COLO829 (cell line): ENCODE results near the gene PLD2.
A peak's percentile ranks its signal among the peaks of the same experiment; 100 is the strongest.

Source experiments
- DNase-seq: peaks from one replicate; pipeline ENCODE4 v3.0.0; 2012; ENCODE audit warnings: low spot score

The PLD2 gene

DNA sequence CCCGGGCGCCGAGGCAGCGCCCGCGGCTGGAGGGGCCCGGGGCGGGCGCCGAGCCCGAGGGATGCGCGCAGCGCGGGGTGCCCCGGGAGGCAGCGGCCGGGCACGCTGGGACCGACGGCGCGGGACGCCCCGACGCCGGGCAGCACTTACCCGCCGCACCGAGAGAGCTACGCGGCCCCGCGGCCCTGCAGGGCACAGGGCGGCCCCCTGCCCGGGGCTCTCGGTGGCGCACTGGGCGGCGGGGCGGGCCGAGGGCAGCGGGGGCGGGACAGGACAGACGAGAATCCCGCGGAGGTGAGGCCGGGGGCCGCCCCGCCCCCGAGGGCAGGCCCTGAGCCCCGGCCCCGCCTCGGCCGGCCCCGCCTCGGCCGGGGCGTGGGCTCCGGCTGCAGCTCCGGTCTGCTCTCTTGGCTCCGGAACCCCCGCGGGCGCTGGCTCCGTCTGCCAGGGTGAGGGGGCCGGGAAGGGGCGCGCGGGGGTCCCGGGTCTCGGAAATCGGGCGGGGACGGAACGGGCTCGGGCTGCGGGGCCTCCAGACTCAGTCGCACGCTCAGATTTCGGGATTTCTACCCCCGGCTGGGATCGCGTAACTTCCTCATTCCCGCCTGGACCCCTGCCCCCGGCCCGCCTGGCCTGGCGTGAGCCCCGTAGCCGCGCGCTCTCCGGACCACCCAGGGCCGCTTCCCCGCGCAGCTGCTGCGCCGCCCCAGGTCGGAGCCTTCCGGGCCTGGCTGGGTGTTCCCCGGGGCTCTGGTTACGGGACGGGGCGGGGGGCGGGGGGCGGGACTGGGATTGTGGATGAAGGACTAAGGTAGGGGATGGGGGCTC is at the start of gene PLD2:
Gene PLD2 (plus strand): TSS at position 376 of the 828 bp plus-strand sequence. CDS start 621 bp downstream, outside the sequence.
- DNase-seq = peak; percentile 92

DNA sequence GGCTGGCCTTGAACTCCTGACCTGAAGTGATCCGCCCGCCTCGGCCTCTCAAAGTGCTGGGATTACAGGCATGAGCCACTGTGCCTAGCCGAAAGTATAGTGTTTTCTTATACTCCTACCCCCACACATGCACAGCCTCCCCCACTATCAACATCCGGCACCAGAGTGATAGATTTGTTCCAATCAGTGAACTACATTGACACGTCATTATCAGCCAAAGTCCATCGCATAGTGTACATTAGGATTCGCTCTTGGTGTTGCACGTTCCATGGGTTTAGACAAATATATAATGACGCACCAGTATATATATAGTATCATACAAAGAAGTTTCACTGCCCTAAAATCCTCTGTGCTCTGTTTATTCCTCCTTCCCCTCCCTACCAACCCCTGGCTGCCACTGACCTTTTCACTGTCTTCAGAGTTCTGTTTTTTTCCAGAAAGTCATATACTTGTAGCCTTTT is 47.1 kb upstream of the PLD2 start:
- DNase-seq = no peak

- DNase-seq = no peak
These were observed 42.4 kb upstream of the PLD2 start for GRCh38 chr17:4764595-4764994.

DNA sequence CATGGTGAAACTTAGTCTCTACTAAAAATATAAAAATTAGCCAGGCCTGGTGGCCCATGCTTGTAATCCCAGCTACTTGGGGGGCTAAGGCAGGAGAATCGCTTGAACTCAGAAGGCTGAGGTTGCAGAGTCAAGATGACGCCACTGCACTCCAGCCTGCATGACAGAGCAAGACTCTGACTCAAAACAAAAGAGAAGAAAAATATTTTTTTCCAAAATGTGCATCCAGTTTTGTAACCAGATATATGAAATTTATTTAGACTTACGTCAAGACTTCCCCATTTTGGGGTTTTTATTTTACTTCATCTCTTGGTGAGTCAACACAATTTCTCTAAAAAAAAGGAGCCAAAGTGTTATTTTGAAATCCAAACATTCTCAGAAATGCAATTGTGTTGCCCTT is 40.8 kb upstream of the PLD2 start:
- no peak for DNase-seq

- no peak for DNase-seq
These were observed 40.2 kb upstream of the PLD2 start for GRCh38 chr17:4766723-4767122.

DNA sequence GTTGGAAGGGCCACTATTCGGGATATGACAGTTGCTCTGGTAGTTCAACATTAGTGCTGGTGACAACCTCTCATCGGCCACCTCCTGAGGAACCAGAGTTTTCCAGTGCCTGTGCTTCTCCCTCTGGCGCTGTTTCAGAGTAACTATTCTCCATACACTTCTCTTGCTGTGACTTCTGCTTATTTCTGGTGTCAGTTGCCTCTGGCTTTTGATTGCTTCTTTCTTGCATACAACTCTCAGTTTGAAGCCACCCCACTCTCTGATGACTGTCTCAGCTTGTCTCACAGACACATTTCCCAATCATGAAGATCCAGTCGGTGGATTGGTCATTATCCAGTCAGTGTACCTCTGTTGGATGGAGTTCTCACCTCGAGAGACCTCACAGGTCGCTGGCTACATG is 38.7 kb upstream of the PLD2 start:
- DNase-seq = no peak

- DNase-seq = no peak
These were observed 37.3 kb upstream of the PLD2 start for GRCh38 chr17:4769628-4770027.

DNA sequence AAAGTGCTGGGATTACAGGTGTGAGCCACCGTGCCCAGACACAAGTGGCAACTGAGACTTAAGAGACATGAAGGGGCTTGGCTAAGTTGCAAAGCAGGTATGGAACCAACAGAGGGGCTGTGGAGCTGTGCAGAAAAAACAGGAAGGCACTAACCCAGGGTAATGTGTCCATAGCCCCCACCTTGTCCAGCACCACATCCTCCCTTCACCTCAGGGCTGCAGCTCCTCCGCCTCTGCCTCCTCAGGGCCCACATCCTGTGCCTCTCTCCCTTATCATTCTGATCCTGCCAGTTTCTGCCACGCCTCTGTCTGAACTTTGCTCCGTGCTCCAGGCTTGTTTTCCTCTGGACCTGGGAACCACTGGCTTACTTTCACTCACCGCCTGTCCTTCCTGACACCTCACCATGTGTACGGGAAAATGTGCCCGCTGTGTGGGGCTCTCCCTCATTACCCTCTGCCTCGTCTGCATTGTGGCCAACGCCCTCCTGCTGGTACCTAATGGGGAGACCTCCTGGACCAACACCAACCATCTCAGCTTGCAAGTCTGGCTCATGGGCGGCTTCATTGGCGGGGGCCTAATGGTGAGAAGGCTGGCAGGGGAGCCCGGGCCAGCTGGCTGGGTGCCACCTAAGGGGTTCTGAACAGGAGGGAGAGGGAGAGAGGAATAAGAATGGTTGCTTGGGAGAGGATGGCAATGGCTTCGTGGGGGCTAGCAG is 35.3 kb upstream of the PLD2 start, which contains the start of gene TM4SF5:
Gene TM4SF5 (plus strand): TSS at position 368 of the 716 bp plus-strand sequence. CDS start 37 bp downstream, at position 405.
- DNase-seq = no peak

DNA sequence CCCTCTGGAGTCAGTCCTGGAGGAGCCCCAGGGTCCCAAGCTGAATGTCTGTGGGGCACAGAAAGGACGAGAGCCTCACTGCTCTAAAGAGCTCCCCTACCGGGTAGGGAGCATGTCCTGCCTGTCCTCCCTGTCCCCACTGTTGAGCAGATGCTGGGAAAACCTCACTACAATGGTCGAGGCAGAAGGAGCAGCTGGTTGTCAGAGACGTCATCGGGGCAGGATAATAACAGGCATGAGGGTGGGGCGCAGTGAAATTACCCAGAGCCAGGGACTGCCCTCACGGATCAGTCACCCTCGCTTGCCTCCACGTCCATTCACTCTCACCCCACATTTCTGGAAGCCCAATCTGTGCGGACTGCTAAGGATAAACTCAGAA is 34.7 kb upstream of the PLD2 start:
- DNase-seq = no peak

DNA sequence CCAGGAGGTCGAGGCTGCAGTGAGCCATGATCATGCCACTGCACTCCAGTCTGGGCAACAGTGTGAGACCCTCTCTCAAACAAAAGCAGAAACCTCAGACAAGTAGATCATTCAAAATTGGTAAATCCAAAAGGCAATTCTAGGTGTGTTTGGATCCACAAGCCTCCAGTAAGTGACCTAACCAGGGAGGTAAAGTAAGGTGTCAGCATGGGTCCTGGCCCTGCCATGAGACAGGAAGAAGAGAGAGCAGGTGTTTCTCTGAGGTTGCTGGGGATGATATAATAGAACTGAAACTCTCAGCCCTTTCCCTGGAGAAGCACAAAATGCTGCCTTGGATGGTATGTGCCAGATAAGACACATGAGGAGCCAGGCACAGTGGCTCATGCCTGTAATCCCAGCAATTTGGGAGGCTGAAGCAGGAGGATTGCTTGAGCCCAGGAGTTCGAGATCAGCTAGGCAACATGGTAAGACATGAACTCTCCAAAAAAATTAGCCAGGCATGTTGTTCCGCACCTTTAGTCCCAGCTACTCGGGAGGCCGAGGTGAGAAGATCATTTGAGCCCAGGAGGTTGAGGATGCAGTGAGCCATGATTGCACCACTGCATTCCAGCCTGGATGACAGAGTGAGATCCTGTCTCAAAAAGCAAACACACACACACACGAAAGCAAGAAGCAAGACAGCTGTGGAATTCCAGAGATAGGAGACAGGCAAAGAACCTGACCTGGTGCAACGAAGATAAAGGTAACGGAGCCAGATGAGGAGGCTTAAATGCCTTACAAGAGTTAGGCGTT is 28.8 kb upstream of the PLD2 start:
- no peak for DNase-seq

DNA sequence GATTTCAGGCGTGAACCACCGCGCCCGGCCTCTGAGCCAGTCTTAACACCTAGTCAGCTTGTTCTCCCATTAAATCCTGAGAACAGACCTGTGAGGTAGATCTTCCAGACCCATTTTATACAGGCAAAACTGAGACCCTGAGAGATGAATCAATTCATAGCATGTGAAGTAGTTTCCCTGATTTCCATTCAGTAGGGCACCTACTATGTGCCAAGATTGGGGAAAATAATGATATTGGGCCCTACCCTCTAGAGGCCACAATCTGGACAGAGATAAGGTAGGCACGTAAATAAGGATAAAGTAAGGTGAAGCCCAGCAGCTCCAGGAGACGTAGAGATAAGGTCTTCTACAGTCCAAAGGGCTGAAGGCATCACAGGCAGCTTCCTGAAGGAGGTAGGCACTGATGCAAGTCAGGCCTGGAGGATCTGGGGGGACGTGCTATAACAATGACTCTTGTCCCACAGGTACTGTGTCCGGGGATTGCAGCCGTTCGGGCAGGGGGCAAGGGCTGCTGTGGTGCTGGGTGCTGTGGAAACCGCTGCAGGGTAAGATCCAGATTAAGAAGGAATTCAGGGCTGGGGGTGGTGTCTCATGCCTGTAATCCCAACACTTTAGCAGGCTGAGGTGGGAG is 26.5 kb upstream of the PLD2 start:
- no peak for DNase-seq

- DNase-seq = no peak
These were observed 24.3 kb upstream of the PLD2 start for GRCh38 chr17:4782652-4783051.

DNA sequence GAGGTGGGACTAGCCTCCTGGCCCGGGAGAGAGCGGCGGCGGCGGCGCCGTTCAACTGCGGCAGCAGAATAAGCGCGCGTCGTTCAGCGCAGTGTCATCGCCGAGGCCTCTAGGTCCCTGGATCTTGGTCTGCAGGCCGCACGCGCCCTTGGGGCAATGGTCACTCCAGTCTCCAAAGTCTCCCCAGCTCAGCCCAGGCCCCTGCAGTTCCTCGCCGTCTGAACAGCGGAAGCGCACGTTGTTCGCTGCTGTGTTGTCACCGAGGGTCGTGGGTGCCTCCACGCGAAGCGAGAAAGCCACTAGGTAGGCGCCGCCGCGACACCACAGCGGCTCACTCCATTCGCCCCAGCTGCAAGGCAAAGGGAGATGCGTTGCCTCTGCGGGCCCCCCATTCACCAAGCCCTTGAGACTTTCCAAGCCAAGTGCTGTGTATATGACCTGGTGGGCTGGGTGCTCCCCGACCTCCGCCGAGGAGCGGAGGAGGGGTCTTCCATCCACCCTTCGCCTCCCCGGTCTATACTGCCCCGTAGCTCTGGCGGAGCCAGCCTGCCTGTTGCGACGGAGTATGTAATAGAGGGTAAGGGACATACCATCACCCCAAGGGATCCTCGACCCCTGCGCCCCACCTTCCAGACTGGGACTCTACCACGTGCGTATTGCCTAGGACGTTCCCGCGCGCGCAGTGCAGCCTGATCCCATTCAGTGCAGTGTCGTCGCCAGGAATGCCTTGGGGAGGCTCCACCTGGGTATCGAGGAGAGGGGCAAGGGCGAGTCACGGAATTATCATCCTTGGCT is 21.4 kb upstream of the PLD2 start:
- no peak for DNase-seq

DNA sequence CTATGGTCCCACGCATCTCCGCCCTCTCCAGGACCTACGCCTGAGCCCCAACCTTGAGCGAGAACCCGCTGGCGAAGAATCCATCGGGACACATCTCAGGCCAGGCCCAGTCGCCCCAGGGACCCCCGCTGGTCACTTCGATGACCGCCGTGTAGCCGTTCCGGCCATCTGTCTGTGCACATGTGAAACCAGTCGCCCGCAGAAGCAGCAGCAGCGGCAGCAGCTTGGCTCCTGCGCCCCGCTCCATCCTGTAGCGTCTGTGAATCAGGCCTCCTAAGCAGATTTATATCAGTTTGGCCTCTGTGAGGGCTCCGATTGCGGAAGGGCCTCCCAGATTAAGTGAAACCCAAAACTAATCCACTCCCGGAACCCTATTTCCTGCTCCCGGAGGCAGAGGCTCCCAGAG is 20.8 kb upstream of the PLD2 start, which contains the start of gene VMO1:
Gene VMO1 (minus strand): TSS at position 259 of the 406 bp plus-strand sequence. CDS start 12 bp downstream, at position 247.
- DNase-seq = no peak

DNA sequence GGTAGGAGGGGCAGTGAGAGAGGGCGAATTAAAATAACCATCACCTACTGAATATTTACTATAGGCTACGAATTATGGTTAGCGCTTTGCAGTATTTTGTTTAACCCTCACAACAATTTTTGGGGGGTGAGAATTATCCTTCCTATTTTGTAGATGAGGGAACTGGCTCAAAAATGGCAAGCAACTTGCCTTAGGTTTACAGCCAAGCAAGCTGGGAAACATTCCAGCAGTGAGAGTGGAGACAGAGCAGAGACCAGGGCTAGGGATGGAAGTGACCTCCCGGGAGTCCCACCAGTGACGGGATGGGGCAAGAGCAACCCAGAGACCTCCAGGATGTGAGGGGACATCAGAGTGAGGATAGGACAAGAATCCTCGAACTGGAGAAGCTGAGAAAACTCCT is 20.4 kb upstream of the PLD2 start:
- DNase-seq = no peak

DNA sequence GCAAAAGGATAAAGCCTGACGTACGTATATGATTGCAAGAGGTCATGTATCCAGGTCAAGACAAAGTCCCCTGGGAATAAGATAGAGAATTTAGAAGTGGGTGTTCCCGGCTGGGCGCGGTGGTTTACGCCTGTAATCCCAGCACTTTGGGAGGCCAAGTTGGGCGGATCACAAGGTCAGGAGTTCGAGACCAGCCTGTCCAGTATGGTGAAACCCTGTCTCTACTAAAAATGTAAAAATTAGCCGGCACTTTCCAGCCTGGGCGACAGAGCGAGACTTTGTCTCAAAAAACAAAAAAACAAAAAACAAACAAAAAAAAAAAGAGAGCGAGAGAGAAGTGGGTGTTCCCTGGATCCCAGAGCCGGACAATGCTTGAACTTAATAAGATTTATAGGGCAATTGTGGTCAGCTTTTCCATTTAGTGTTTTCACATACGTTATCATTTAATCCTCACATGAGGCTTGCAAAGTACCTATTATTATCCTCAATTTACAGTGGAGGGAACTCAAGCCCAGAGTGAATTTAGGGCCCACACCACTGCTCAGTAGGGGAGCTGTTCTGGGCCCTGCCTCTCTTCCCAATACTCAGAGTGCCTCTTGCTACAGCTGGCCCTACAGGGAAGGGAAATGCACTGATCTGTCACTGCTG is 18.7 kb upstream of the PLD2 start:
- no peak for DNase-seq

- no peak for DNase-seq
These were observed 17.9 kb upstream of the PLD2 start, which contains the start of gene GLTPD2 for GRCh38 chr17:4788807-4789700. TSS of gene GLTPD2 (plus strand) at chr17:4788964. CDS start at chr17:4789012, 48 bp downstream.

DNA sequence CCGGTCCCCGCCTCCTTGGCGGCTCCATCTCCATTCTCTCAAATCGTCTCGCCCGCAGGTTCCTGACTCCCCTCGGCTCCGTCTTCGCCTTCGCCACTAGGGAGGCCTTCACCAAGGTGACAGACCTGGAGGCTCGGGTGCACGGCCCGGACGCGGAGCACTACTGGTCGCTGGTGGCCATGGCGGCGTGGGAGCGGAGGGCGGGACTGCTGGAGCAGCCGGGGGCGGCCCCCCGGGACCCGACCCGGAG is 17.3 kb upstream of the PLD2 start:
- DNase-seq = no peak

DNA sequence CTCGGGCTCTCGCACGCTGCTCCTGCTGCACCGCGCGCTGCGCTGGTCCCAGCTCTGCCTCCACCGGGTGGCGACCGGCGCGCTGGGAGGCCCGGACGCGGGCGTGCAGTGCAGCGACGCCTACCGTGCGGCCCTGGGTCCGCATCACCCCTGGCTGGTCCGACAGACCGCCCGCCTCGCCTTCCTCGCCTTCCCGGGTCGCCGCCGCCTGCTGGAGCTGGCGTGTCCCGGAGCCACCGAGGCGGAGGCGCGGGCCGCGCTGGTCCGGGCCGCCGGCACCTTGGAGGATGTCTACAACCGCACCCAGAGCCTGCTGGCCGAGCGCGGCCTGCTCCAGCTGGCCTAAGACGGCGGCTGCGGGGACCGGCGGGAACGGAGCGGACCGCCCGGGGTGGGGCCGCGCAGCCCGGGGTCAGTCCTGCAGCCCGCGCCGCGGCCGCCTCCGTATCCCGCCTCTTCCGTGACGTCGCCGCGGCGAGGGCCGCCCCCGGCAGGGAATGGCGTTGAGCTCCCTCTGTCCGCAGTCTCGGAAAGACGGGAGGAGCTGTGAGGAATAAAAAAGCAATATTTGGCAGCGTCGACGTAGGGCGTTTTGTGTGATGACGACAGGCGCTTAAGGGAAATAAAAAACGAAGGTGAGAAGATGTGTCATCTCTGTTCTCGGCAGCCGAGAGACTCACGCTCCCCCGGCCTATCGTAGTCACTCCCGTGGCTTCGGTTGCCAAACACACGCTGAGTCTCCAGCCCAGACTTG is 16.8 kb upstream of the PLD2 start:
- peak; percentile 84 for DNase-seq
